HG03378 (cell line): ENCODE results near the gene SH3BP1.
"Not testable (repeated sequence)": the region's sequence is repeated elsewhere in the genome, so short reads cannot be mapped to it uniquely, and the experiment has no call there.

Source experiments
- ATAC-seq: cut with Tn5 transposase; IDR thresholded peaks from one replicate; pipeline ENCODE4 v1.9.1; 2021; ENCODE audit warnings: mild to moderate bottlenecking, moderate library complexity; ENCODE audit not compliant: unreplicated experiment

SH3BP1 gene, protein sequence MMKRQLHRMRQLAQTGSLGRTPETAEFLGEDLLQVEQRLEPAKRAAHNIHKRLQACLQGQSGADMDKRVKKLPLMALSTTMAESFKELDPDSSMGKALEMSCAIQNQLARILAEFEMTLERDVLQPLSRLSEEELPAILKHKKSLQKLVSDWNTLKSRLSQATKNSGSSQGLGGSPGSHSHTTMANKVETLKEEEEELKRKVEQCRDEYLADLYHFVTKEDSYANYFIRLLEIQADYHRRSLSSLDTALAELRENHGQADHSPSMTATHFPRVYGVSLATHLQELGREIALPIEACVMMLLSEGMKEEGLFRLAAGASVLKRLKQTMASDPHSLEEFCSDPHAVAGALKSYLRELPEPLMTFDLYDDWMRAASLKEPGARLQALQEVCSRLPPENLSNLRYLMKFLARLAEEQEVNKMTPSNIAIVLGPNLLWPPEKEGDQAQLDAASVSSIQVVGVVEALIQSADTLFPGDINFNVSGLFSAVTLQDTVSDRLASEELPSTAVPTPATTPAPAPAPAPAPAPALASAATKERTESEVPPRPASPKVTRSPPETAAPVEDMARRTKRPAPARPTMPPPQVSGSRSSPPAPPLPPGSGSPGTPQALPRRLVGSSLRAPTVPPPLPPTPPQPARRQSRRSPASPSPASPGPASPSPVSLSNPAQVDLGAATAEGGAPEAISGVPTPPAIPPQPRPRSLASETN

DNA sequence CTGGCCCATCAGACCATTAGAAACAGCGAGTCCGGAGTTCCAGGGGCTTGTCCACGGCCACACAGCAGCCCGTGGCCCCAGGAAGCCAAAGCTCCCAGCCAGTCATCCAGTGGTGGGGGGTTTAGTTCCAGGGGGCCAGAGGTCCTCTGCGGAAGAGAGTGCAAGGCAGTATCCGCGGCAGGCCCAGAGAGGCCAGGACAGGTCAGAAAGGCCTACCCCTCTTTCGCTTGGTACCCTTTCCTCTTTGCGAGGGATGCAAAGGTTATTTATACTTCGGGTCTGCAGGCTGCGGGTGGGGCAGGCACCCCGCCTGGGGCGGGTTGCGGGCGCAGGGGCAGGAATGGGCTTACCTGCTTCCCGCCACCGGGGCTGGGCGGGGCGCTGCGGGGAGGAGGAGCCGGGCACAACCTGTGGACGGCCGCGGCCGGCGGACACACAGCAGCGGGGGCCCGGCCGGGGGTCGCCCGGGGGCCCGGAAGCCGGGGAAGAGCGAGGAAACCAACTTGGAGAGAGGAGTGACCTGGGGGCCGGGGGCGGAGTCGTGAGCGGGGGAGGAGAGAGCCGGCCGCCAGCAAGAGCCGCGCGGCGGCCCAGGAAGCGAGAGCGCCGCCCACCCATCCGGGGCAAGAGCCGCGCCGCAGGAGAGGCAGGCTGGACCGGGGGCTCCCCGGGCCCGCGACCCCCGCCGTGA is at the start of gene SH3BP1:
TSS of gene SH3BP1 (plus strand) at position 600 of the 691 bp plus-strand sequence. CDS start 119 bp downstream, outside the sequence.
- no peak for ATAC-seq

DNA sequence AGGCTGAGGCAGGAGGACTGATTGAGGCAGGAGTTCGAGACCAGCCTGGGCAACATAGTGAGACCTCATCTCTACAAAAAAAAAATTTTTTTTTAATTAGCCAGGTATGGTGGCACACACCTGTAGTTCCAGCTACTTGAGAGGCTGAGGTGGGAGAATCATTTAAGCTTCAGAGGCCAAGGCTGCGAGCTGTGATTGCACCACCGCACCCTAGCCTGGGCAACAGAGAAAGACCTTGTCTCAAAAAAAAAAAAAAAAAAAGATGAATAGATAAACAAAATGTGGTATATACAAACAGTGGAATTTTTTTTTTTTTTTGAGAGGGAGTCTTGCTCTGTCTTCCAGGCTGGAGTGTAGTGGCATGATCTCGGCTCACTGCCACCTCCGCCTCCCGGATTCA is 48.4 kb upstream of the SH3BP1 start:
- not testable (repeated sequence) for ATAC-seq

DNA sequence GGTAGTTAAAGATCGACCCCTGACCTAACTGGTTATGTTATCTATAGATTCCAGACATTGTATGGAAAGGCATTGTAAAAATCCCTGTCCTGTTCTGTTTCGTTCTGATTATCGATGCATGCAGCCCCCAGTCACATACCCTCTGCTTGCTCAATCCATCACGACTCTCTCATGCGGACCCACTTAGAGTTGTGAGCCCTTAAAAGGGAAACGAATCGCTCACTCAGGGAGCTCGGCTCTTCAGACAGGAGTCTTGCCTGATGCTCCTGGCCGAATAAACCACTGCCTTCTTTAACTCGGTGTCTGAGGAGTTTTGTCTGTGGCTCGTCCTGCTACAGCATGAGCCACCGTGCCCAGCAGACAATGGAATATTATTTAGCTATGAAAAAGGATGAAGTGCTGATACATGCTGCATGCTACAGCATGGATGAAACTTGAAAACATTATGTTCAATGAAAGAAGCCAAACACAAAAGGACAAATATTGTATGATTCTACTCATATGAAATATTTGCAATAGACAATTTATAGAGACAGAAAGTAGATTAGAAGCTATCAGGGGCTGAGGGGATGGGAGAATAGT is 47.6 kb upstream of the SH3BP1 start:
- ATAC-seq: no peak

DNA sequence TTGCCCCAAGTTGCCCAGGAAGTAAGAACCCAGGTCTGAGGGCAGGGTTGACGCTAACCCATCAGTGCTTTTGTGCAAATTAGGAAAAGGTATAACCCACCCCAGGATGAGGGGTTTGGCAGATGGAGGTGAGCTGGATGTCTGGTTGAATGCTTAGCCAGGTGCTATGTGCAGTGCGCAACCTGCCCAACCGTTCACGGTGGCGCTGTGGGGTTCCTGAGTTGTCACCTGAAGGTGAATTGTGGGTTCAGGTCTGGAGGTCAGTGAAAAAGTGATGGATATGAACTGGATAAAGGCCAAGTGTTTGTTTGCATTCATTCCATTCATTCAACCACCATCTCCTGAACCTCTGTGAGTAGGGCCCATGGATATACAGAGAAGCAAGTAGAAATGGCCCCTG is 45.2 kb upstream of the SH3BP1 start:
- no peak for ATAC-seq

DNA sequence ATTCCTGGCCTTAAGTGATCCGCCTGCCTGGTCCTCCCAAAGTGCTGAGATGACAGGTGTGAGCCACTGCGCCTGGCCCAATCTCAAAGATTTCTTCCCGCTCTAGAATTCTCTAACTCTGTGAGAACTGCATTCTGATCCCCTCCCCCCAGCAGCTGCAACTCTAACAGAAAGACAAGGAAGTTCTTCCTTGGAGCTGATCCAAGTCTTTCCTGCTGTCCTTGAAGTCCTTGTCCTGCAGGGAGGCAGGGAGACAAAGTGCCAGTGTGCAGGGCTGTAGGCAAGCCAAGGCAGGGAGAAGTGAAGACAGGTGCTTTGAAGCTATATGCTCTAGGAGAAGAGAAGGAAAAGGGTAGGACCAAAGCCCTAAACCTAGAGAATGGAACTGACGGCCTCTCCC is 40.3 kb upstream of the SH3BP1 start:
- no peak for ATAC-seq

DNA sequence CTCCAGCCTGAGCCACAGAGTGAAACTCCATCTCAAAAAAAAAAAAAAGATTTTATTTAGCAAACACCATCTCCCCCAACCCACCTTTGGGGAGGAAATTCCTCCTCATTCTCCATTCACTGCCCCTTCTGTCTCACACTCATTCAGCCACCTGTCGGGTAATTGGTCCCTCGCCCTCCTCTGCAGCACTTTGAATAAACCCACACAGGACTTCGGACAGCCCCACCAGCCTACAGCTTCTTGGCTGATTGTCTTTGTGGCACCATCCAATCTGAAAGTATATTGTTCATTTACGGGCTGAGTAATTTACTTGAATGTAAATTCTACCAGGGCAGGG is 38.3 kb upstream of the SH3BP1 start:
- no peak for ATAC-seq

DNA sequence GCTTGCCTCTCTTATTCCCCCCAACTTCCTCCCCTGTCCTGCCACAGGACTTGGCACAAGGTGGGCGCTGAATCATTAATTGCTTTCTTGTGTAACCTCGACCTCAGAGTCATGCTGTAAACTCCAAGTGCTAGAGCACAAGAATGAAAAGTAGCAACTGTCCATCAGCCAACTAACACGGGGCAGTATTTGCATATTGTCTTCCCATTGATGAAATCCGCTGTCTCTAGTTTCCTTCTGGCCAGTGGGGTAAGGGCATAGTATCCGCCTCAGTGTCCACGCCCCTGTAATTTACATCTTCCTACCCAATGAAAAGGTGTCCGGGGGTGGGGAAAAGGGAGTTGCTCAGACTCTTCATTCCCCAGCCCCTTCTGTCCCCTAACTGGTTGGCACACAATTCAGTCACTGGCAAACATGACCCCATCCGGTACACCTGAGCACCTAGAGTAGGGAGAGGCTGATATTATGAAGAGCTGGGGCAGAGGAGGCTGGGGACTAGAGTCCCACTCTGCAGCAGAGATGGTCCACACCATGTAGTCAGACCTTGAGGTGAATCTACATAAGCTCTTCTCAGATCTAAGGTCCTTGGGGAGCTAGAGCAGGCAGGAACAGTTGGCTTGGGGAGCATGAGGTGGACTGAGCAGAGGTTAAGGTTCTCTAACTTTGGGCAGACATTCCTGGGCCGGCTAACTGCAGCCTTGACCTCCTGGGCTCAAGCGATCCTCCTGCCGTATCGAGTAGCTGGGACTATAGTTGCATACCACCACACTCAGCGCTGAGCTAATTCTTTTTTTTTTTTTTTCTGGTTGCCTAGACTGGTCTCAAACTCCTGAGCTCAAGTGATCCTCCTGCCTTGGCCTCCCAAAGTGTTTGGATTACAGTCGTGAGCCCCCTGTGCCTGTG is 37.7 kb upstream of the SH3BP1 start:
- no peak for ATAC-seq

DNA sequence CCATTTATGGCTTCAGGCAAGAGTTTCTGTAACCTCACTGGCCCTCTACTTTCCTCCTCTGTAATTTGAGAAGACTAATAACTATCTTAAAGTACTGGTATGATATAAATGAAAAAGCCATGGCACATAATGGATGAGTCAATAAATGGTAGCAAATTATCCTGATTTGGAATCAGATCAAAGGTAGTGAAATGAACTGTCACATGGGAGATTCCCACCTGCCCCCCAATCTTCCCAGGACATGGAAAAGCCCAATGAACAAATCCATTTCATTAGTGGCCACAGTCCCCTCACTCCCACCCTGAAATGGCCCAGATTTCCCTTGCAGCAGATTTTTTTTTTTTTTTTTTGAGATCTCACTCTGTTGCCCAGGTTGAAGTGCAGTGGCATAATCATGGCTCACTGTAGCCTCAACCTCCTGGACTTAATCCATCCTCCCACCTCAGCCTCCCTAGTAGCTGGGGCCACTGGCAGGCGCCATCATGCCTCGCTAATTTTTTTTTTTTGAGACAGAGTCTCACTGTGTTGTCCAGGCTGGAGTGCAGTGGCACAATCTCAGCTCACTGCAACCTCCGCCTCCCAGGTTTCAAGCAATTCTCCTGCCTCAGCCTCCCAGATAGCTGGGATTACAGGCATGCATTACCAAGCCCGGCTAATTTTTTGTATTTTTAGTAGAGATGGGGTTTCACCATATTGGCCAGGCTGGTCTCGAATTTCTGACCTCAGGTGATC is 36.8 kb upstream of the SH3BP1 start:
- not testable (repeated sequence) for ATAC-seq

DNA sequence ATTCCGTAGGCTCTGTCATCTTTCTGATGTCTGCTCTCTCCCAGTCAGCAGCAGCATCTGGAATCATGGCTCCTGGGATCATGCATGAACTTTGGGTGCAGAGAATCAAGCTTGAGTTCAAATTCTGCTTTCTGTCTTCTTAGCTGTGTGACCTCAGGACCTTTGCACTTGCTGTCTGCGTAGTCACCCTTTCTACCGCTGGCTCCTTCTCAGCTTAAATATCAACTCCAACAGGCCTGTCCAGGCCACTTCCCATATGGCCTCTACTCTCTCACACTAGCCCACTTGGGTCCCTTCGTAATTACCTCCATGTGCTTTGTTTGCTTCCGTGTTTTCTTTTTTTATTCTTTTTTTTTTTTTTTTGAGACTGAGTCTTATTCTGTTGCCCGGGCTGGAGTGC is 35.4 kb upstream of the SH3BP1 start:
- no peak for ATAC-seq

DNA sequence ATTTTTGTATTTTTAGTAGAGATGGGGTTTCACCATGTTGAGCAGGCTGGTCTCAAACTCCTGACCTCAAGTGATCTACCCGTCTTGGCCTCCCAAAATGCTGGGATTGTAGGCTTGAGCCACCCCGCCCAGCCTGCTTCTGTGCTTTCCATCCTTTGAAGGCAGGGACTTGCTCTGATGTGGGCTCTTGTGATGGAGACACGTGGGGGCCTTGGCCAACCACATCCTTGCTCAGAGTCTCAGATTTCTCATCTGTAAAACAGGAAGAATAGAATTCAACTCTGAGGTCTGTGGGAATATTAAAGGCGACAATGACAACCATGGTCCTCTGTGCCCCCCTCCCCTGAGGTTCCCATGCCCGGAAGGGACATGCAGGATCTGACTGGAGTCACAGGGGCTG is 34.6 kb upstream of the SH3BP1 start:
- ATAC-seq: no peak

DNA sequence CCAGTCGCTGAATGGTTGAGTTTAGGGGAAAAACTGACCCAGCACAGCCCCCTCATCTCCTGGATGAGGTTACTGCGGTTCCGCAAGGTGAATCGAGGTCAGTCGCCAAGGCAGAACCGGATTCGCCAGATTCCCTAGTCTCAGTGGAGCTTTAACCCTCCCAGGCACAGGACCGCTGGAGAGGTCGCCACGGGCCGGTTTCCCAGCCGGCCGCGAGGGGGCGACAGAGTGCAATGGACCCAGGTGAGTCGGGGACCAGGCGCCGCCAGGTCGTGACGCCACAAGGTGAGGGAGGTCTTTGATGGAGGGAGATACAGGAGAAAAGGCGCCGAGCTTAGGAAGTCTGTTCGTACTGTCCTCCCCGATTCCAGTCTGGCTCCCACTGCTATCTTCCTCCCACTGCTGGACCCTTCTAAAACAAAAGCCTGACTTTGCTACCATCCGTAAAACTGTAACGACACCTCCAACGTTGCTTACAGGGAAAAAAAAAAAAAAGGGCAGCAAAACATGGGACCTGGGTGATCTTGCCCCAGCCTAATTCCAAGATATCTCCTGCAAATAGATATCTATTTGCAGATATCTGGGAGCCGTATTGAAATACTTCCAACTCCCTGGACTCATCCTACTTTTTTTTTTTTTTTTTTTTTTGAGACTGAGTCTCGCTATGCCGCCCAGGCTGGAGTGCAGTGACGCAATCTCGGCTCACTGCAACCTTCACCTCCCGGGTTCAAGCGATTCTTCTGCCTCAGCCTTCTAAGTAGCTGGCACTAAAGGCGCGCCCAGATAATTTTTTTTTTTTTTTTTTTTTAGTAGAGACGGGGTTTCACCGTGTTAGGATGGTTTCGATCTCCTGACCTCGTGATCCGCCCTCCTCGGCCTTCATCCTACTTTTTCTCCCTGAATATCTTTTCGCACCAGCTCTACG is 32.2 kb upstream of the SH3BP1 start:
- no peak for ATAC-seq

DNA sequence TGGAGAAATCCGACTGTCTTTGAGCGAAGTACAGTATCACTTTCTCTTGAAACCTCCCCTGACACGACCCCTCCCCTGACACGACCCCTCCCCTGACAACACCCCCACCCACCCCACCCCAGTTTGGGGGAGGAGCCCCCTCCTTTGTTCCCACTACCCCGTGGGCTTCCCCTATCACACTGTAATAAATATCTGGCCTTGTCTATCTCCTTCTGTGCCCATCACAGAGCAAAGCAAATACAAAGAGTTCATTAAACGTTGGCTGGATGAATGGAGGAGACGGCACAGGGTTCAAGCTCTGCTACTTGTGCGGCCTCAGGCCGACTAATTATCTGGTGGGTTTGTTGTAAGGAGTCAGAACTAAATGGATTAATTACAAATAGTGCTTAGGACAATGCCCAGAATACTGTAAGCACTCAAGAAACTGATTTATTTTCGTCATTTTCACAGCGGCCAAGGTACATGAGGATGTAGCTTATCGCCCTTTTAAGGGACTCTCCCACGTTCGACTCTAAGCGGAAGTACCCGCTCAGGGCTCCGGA is 31.5 kb upstream of the SH3BP1 start:
- peak; percentile 4 for ATAC-seq

DNA sequence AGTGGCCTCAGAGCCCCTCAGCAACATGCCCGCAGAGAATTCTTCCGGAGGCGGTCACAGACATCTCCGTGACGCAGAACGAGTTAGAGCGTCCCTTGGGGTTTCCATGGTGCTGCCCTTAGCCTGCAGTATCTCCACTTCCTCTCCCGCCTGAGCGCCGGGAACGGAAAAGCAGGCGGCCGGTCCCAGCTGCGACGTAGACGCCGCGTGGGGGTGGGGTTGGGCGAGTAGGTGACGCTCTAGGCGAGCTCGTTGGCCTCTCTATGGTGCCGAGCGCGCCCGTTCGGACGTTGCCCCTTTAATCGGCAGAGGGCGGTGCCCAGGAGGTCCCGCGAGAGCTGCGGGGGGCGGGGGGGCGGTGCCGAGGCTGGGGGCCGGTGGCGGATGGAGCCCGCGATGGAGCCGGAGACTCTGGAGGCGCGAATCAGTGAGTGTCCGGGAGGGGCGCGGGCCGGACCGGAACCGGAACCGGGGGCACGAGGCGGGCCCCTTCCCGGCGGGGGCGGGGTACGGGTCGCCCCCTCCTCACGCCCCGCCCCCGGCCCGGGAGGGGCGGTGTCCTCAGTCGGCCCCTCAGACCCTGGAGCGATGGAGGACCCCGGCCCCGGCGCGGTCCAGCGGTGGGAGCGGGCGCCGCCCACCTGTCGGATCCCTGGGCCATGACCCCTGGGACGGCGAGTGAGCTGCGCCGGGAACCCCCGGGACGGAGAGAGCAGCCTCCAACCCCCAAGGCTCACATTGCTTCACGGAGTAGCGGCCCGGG is 30.8 kb upstream of the SH3BP1 start, which contains the start of gene GGA1:
TSS of gene GGA1 (plus strand) at position 358 of the 763 bp plus-strand sequence. CDS start at position 385, 27 bp downstream.
- peak; percentile 68 for ATAC-seq

DNA sequence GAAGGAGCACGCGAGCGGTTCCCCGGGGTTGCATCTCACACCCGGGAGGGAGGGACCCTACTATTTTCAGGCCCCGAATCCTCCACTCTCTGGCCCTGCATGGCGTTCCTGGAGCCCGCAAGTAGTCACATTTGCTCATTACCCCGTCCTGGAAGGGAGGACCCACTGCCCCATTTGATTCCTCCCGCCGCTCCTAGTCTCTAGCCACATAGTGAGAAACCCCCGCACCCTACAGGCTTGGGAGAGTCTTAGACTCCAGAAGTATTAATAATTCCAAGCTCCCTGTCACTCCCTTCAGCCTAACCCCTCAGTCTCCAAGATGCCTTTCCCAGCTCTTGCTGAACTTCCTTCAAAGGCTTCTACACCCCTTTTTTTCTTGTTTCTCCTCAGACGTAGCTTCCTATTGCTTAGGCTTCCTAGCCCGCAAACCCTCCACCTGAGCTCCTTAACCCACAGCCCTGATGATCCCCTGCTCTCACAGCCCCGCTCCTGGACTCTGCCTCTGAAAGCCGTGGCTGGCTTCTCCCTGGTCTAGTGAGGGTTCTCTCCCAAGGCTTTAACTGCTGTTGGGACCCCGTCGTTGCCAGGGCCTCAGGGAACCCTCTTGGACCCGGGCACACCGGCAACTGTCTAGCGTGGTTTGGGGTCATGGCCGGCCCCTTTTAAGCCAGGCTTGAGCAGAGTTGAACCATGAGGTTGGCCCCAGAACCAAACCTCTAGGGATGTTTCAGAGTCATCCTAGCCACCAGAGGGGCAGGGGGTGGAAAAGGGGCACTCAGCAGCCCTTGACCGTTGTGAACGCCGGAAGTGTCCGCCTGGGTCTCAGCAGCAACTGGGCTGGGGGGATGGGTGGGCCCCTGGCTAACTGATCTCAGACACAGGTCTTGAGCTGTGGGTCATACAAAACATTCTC is 30.0 kb upstream of the SH3BP1 start:
- no peak for ATAC-seq

DNA sequence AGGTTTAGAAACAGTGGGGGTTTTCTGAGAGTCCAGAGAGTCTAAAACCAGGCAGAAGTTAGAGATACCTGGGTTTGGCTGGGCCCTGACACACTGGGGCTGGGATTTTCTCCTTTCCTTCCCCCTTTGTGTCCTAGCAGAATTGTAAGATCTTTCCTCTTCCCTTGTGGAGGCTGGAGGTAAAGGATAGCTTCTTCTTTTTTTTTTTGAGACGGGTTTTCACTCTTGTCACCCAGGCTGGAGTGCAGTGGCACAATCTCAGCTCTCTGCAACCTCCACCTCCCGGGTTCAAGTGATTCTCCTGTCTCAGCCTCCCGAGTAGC is 29.4 kb upstream of the SH3BP1 start:
- ATAC-seq: not testable (repeated sequence)

DNA sequence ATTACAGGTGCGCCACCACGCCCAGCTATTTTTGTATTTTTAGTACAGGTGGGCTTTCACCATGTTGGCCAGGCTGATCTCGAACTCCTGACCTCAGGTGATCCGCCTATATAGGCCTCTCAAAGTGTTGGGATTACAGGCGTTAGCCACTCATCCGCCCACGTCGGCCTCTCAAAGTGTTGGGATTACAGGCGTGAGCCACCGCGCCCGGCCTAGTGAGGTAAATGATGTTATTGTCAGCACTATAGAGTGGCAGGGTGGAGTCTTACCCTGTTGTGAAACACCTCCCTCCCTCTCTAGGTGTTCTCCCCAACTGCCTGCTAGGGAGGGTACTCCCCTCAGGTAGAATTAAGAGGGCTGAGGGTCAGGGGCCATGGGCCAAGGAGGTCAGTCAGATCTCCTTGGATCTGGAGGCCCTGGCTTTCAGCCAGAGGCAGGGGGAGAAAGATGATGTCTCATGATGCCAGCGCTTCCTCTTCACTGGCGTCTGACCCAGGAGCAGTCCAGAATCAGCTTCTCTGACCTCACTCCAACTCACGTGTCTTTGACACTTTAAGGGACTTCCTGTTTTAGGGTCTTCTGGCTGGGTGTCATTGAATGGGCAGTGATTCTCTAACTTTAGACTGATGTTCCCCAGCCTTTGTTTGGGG is 28.9 kb upstream of the SH3BP1 start:
- no peak for ATAC-seq
